Endothelial cell of umbilical vein (primary cell): ENCODE results near the gene TTC33. TPM values are rescaled to one million over a fixed set of nuclear protein-coding genes. Genes with fewer than 3 reads are reported as not detected.

Source experiments
- BruUV-seq: library from RNA; stranded (reverse); fragments of 400-500 nt; replicated peaks from 2 replicates; lab custom pipeline; 2021; lab: Mats Ljungman, UMichigan
- CTCF ChIA-PET: fragments of 300-600, 350-600 bp; sonication (Branson Sonifier 250); formaldehyde crosslinking; loops from one replicate; lab custom pipeline; 2021; ENCODE audit warnings: antibody characterized with exemption, inconsistent platforms; lab: Charles Lee
- POLR2A ChIA-PET: fragments of 300-600, 350-600 bp; sonication (Branson Sonifier 250); formaldehyde crosslinking; loops from one replicate; lab custom pipeline; 2021; ENCODE audit warnings: antibody characterized with exemption, inconsistent platforms; lab: Charles Lee
- DNase-seq: peaks from one replicate; pipeline ENCODE4 v3.0.0-alpha.2; 2011; ENCODE audit warnings: low read depth, low spot score
- FAIRE-seq: peaks from 2 replicates; lab custom pipeline; 2011; peaks lifted over from hg19 to GRCh38; lab: Jason Lieb, UNC
- H2AFZ ChIP-seq: 2 replicates; pipeline ENCODE4 v1.6.0; 2012; ENCODE audit warnings: low read depth, low read length, control low read depth, inconsistent platforms
- H3K27ac ChIP-seq: 2 replicates; pipeline ENCODE4 v1.5.1; 2011; ENCODE audit warnings: low read depth, mild to moderate bottlenecking, control low read depth, low read length, moderate library complexity; ENCODE audit not compliant: insufficient read depth
- H3K27me3 ChIP-seq, 2 experiments: 2 replicates each; pipeline versions ENCODE4 v1.6.0 to v1.6.1; 2011; ENCODE audit warnings: low read length in 2 of 2, mixed read lengths in 1 of 2; ENCODE audit not compliant: control insufficient read depth in 2 of 2, insufficient read depth in 2 of 2
- H3K36me3 ChIP-seq, 2 experiments: 2 replicates in 1 of 2; 3 replicates in 1 of 2; pipeline ENCODE4 v1.5.1; 2011; ENCODE audit warnings: low read length in 2 of 2, mild to moderate bottlenecking in 1 of 2, moderate library complexity in 1 of 2; ENCODE audit not compliant: control insufficient read depth in 2 of 2, insufficient read depth in 2 of 2; ENCODE audit errors: extremely low read depth in 1 of 2
- H3K4me1 ChIP-seq: 3 replicates; pipeline ENCODE4 v1.5.1; 2011; ENCODE audit warnings: mild to moderate bottlenecking, low read length; ENCODE audit not compliant: control insufficient read depth, insufficient read depth; ENCODE audit errors: extremely low read depth
- H3K4me2 ChIP-seq: 2 replicates; pipeline ENCODE4 v1.6.1; 2011; ENCODE audit warnings: low read length, control low read depth, mixed read lengths; ENCODE audit not compliant: insufficient read depth
- H3K4me3 ChIP-seq, 3 experiments: fragments of 200-600 bp in 1 of 3; sonication (generic), shearing (Covaris generic) in 1 of 3; replicated peaks in 1 of 3; 2 replicates each; pipeline ENCODE4 v1.5.1; 2011 to 2016; ENCODE audit warnings: control low read depth in 3 of 3, low read length in 3 of 3, mild to moderate bottlenecking in 2 of 3, inconsistent platforms in 1 of 3, low read depth in 1 of 3, moderate library complexity in 1 of 3; ENCODE audit not compliant: insufficient read depth in 1 of 3
- H3K79me2 ChIP-seq: 2 replicates; pipeline ENCODE4 v1.6.0; 2012; ENCODE audit warnings: low read length, inconsistent platforms; ENCODE audit not compliant: control insufficient read depth, insufficient read depth
- H3K9ac ChIP-seq: replicated peaks from 2 replicates; pipeline ENCODE3; 2011; ENCODE audit warnings: low read length, control low read depth; ENCODE audit not compliant: insufficient read depth; ENCODE audit errors: extremely low read depth
- H3K9me1 ChIP-seq: replicated peaks from 3 replicates; pipeline ENCODE4 v1.6.0; 2011; ENCODE audit warnings: mild to moderate bottlenecking, low read length; ENCODE audit not compliant: control insufficient read depth, insufficient read depth; ENCODE audit errors: extremely low read depth
- H3K9me3 ChIP-seq: replicated peaks from 2 replicates; pipeline ENCODE4 v1.5.1; 2012; ENCODE audit warnings: low read length, inconsistent platforms; ENCODE audit not compliant: control insufficient read depth, insufficient read depth
- H4K20me1 ChIP-seq: replicated peaks from 2 replicates; pipeline ENCODE3; 2011; ENCODE audit warnings: mild to moderate bottlenecking, low read length; ENCODE audit not compliant: control insufficient read depth, insufficient read depth; ENCODE audit errors: extremely low read depth
- EZH2 ChIP-seq: IDR thresholded peaks from 2 replicates; pipeline ENCODE4 v1.6.1; 2012; ENCODE audit warnings: borderline replicate concordance, low read depth, mild to moderate bottlenecking, moderate library complexity, low read length, inconsistent platforms; ENCODE audit not compliant: severe bottlenecking
- FOS ChIP-seq: IDR thresholded peaks from 2 replicates; pipeline ENCODE4 v1.6.1; 2011; ENCODE audit warnings: mild to moderate bottlenecking, low read length, moderate library complexity, borderline replicate concordance; ENCODE audit not compliant: insufficient read depth
- GATA2 ChIP-seq: IDR thresholded peaks from 2 replicates; pipeline ENCODE4 v1.7.0; 2011; ENCODE audit warnings: low read depth, mild to moderate bottlenecking, moderate library complexity, mixed read lengths, low read length; ENCODE audit not compliant: insufficient read length, insufficient read depth
- JUN ChIP-seq: IDR thresholded peaks from 2 replicates; pipeline ENCODE4 v1.6.1; 2011; ENCODE audit warnings: borderline replicate concordance, low read depth; ENCODE audit not compliant: insufficient read length, insufficient read depth
- MAX ChIP-seq: IDR thresholded peaks from 2 replicates; pipeline ENCODE4 v1.6.1; 2011; ENCODE audit not compliant: insufficient read depth, insufficient read length
- MYC ChIP-seq: IDR thresholded peaks from one replicate; pipeline ENCODE4 v1.6.1; 2011; ENCODE audit warnings: mild to moderate bottlenecking, low read depth, low read length
- POLR2A ChIP-seq: IDR thresholded peaks from 2 replicates; pipeline ENCODE4 v1.6.1; 2012; ENCODE audit warnings: low read depth, mild to moderate bottlenecking, control low read depth, low read length
- POLR2AphosphoS5 ChIP-seq: IDR thresholded peaks from 2 replicates; pipeline ENCODE4 v1.6.1; 2012; ENCODE audit warnings: low read depth, mild to moderate bottlenecking, control low read depth, low read length, moderate library complexity; ENCODE audit not compliant: insufficient read depth
- dilution Hi-C: fragments of 300-500 bp; cut with MboI; formaldehyde crosslinking; loops from one replicate; pipeline ENCODE4 v1.15.0; 2019; ENCODE audit warnings: low sequenced_read_pairs; ENCODE audit not compliant: extremely low pct_ligation_motif_present
- intact Hi-C: fragments of 100-400 bp; cut with micrococcal nuclease; formaldehyde crosslinking; loops from one replicate; pipeline ENCODE4 v1.10.0; 2022
- polyA plus RNA-seq, 4 experiments: library from polyadenylated mRNA; depleted of rRNA in 3 of 4; stranded (reverse) in 3 of 4; unstranded in 1 of 4; fragments of >200 nt; gene quantifications; 2 replicates each; pipeline versions ENCODE4 v1.2.1 to v1.2.3, GENCODE V29; 2011 to 2012; ENCODE audit warnings: missing spikeins in 1 of 4
- total RNA-seq: library from RNA; stranded (reverse); gene quantifications from 2 replicates; pipeline ENCODE4 v1.2.3, GENCODE V29; 2021
- TF ChIP-seq, protein P1 (sequence below), 2 donors: IDR thresholded peaks; 1 replicate in 1 of 2; 2 replicates in 1 of 2; pipeline ENCODE4 v1.5.1; 2011; ENCODE audit warnings: low read length in 2 of 2, mild to moderate bottlenecking in 2 of 2, moderate library complexity in 2 of 2, control low read depth in 1 of 2, inconsistent platforms in 1 of 2, low read depth in 1 of 2; ENCODE audit not compliant: insufficient read depth in 1 of 2; ENCODE audit errors: extremely low read depth in 1 of 2

The TTC33 gene
- total and polyA plus RNA-seq, 2 donors (not counting 3 experiments of a cell fraction or from before 2014, with no cell fraction given) = 2.2 to 11.7 TPM

- CTCF ChIA-PET = no interaction called here
- no peak overlapping the region for H3K4me3 ChIP-seq
- no peaks in the 10 kb centered on the region for H3K9me3 ChIP-seq
- H3K4me2 ChIP-seq = no peak overlapping the region
- BruUV-seq = no TSS peak
- DNase-seq (no peak), FAIRE-seq (no peak)
- dilution Hi-C loops (no loop called here), intact Hi-C loops (no loop called here)
- no peaks in the 10 kb centered on the region for H3K9me1 ChIP-seq
- no peaks in the 10 kb centered on the region for H4K20me1 ChIP-seq
- H2AFZ ChIP-seq = no peak overlapping the region
- H3K36me3 ChIP-seq = no peaks in the 10 kb centered on the region
- no peak overlapping the region for H3K9ac ChIP-seq
- no peaks in the 10 kb centered on the region for H3K79me2 ChIP-seq
- H3K4me1 ChIP-seq = peaks cover 7% of the 10 kb centered on the region
- POLR2A ChIA-PET = no interaction called here
- TF ChIP-seq, protein P1, sequence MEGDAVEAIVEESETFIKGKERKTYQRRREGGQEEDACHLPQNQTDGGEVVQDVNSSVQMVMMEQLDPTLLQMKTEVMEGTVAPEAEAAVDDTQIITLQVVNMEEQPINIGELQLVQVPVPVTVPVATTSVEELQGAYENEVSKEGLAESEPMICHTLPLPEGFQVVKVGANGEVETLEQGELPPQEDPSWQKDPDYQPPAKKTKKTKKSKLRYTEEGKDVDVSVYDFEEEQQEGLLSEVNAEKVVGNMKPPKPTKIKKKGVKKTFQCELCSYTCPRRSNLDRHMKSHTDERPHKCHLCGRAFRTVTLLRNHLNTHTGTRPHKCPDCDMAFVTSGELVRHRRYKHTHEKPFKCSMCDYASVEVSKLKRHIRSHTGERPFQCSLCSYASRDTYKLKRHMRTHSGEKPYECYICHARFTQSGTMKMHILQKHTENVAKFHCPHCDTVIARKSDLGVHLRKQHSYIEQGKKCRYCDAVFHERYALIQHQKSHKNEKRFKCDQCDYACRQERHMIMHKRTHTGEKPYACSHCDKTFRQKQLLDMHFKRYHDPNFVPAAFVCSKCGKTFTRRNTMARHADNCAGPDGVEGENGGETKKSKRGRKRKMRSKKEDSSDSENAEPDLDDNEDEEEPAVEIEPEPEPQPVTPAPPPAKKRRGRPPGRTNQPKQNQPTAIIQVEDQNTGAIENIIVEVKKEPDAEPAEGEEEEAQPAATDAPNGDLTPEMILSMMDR (IDR thresholded peaks at IDR 0.05; ENCODE audit: extremely low read depth in 1 of 2, insufficient read depth in 1 of 2, low read depth in 1 of 2, low read length in 2 of 2) = no peak
- no peak for TF ChIP-seq MAX
- TF ChIP-seq JUN = no peak
- no peak for TF ChIP-seq POLR2A
- TF ChIP-seq POLR2AphosphoS5 = no peak
- no peak for TF ChIP-seq FOS
- no peak for TF ChIP-seq MYC
- TF ChIP-seq GATA2 = no peak
- TF ChIP-seq EZH2 = no peak
- no peak overlapping the region for H3K27ac ChIP-seq
- H3K27me3 ChIP-seq = no peaks in the 10 kb centered on the region
Measured at GRCh38 chr5:40499007-40499406, 256.8 kb downstream of the TTC33 start.
